ENCODE results near the gene U2AF2. TPM values are rescaled to one million over a fixed set of nuclear protein-coding genes. Genes with fewer than 3 reads are reported as not detected.
A peak's percentile ranks its signal among the peaks of the same experiment; 100 is the strongest.

The U2AF2 gene
- total RNA-seq, 1 experiment from 2014 or later = 321 TPM

DNA sequence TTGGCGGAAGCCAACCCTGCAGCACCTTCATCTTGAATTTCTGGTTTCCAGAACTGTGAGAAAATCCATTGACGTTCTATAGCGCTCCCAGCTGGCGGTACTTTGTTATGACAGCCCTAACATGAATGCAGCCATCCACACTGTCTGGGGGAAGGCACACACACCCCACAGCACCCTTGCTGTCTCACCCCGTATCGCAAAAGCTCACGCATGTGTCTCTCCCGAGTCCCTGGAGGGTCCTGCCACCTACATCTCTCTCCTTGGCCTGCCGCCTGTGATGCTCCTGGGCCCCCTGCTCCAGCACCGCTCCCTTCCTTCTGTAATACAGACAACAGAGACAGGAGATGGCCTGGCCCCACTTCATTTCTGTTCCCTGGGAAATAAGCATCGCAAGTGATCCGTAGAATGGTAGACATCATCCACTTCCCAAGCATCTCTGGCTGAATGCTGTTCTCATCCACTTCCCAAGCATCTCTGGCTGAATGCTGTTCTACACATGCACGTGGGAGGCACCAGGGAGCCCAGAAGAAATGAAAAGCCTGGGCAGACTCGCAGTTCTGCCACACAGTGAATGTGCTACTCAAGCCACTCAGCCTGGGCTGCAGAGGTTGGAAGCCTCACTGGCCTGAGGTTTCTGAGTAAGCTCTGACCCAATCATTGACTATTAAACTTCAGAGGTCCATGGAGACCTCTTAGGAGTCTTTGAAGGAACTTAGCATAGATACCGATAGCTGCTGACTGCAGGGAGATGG is 49.8 kb downstream of the U2AF2 start:
- DNase-seq = no peak
- H2BK5ac ChIP-seq (ENCODE audit: insufficient read length, low read length) = no peak overlapping the region
- H3K79me1 ChIP-seq (ENCODE audit: insufficient read depth, low read depth, low read length, poor library complexity, severe bottlenecking) = no peaks in the 10 kb centered on the region
- no peak overlapping the region for H4K5ac ChIP-seq (ENCODE audit: insufficient read length, low read depth, low read length)
- no peak overlapping the region for H3T11ph ChIP-seq (ENCODE audit: low read length)
- H3K27ac ChIP-seq (ENCODE audit: insufficient read length, low read depth, low read length) = no peak overlapping the region
- no peak overlapping the region for H4K8ac ChIP-seq (replicated peaks; ENCODE audit: insufficient read length, low read depth, low read length)
- Mint-ChIP-seq H3K27ac (no peak overlapping the region), H3K27me3 (ENCODE audit: low read depth) (peaks cover 31% of the 10 kb centered on the region), H3K36me3 (ENCODE audit: insufficient read depth in 1 of 3, low read depth in 3 of 3) (peaks cover 29 to 47% (median 43%) of the 10 kb centered on the region in 3 experiments), H3K9me3 (peaks cover 51 to 84% of the 10 kb centered on the region in 2 experiments), H3K4me1 (no peaks in the 10 kb centered on the region), H3K4me3 (peak overlapping the region in 1 of 2 experiments; percentile 21; a peak in 1 of 5 replicates)
- H3K4me1 ChIP-seq (ENCODE audit: insufficient read depth, low read length) = no peaks in the 10 kb centered on the region
- H3K23me2 ChIP-seq (ENCODE audit: insufficient read length, low read depth, low read length, poor library complexity, severe bottlenecking) = no peaks in the 10 kb centered on the region
- no peaks in the 10 kb centered on the region for H3K79me2 ChIP-seq (ENCODE audit: insufficient read depth, low read length)
- H3K23ac ChIP-seq (ENCODE audit: insufficient read length, low read depth, low read length) = no peak overlapping the region
- no peak overlapping the region for H2BK12ac ChIP-seq (ENCODE audit: insufficient read length, low read depth, low read length)
- no CpG with 5 or more reads among the region's 15 CpGs for WGBS (ENCODE audit: extremely low coverage, insufficient read length, low lambda C conversion rate)
- no peaks in the 10 kb centered on the region for H4K20me1 ChIP-seq (ENCODE audit: control insufficient read depth, insufficient read depth, insufficient read length)
- H3K56ac ChIP-seq (ENCODE audit: insufficient read length, low read depth, low read length) = no peak overlapping the region
- H4K91ac ChIP-seq (ENCODE audit: insufficient read length, low read depth, low read length) = no peak overlapping the region
- H3K18ac ChIP-seq (ENCODE audit: insufficient read length, low read depth, low read length) = no peak overlapping the region
- H3K14ac ChIP-seq (ENCODE audit: insufficient read depth, low read length) = no peak overlapping the region
- no peak overlapping the region for H3K4ac ChIP-seq (ENCODE audit: low read depth, low read length)
- H3K9me3 ChIP-seq (ENCODE audit: control insufficient read depth, low read depth, low read length) = no peaks in the 10 kb centered on the region
- no peak overlapping the region for H2BK20ac ChIP-seq (ENCODE audit: low read depth, low read length, poor library complexity, severe bottlenecking)
- TF ChIP-seq, protein P1, sequence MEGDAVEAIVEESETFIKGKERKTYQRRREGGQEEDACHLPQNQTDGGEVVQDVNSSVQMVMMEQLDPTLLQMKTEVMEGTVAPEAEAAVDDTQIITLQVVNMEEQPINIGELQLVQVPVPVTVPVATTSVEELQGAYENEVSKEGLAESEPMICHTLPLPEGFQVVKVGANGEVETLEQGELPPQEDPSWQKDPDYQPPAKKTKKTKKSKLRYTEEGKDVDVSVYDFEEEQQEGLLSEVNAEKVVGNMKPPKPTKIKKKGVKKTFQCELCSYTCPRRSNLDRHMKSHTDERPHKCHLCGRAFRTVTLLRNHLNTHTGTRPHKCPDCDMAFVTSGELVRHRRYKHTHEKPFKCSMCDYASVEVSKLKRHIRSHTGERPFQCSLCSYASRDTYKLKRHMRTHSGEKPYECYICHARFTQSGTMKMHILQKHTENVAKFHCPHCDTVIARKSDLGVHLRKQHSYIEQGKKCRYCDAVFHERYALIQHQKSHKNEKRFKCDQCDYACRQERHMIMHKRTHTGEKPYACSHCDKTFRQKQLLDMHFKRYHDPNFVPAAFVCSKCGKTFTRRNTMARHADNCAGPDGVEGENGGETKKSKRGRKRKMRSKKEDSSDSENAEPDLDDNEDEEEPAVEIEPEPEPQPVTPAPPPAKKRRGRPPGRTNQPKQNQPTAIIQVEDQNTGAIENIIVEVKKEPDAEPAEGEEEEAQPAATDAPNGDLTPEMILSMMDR (conservative IDR thresholded peaks at IDR 0.05) = peak; percentile 21; the same call in 2 of the 3 replicates
- H2BK15ac ChIP-seq (ENCODE audit: low read depth, low read length) = no peak overlapping the region
- no peaks in the 10 kb centered on the region for H3K27me3 ChIP-seq (ENCODE audit: insufficient read depth, low read length)
- no peak overlapping the region for H3K9ac ChIP-seq (ENCODE audit: extremely low read depth, insufficient read length, low read length)
- H2AFZ ChIP-seq (ENCODE audit: low read length) = no peak overlapping the region
- no peak overlapping the region for H3K4me2 ChIP-seq (ENCODE audit: insufficient read depth, insufficient read length, low read length)
- no peak overlapping the region for H2BK120ac ChIP-seq (ENCODE audit: low read depth, low read length, poor library complexity, severe bottlenecking)
- H2AK5ac ChIP-seq (ENCODE audit: insufficient read length, low read length) = no peak overlapping the region
